Right forelimb (tissue), 1 donor: ENCODE results near the gene PDE4C.
A peak's percentile ranks its signal among the peaks of the same experiment; 100 is the strongest.

Experiments
- DNase-seq: peaks from one replicate; pipeline ENCODE4 v3.0.0-alpha.2; 2018

PDE4C gene

DNA sequence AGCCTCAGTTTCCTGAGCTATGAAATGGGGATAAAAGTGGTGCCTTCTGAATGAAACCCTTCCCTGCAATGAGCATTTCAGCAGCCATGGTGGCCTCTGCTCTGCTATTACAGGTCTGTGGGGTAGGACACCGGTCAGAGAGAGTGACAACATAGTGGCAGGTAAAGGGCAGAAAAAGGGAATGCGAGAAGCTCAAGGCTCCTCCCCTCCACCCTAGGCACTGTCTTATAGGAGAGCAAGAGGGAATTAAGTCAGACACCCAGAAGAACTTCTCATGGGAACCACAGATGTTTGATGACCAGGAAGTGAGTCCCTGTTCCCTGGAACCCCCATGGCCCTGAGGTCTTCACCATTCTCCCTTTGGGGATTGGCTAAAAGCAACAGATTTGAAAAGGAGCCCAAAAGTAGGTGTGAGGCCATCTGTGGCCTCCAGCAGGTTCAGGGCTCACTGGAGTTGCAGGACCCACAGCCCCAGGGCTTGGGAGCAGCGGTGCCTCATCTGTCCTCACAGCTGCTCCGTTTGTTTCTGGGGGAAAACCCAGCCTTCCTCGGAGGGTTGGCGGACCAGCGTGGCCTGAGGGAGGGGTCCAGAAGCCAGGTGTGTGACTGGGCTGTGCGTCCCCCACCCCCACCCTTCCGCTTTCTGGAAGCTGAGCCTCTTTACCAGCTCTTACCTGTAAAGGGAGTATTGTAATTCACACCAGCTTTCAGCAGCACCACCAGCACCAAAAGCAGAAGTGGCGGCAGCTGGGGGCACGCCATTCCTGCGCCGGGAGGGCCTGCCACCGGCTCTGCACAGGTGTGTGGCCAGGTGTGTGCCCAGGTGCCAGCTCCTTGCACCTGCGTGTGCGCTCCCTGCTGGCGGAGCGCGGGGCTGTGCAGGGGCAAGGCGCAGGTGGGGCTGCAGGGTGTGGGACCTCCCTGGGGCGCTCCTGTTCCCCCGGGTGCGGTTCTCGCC lies 28.6 kb upstream of the PDE4C start:
- no peak for DNase-seq

DNA sequence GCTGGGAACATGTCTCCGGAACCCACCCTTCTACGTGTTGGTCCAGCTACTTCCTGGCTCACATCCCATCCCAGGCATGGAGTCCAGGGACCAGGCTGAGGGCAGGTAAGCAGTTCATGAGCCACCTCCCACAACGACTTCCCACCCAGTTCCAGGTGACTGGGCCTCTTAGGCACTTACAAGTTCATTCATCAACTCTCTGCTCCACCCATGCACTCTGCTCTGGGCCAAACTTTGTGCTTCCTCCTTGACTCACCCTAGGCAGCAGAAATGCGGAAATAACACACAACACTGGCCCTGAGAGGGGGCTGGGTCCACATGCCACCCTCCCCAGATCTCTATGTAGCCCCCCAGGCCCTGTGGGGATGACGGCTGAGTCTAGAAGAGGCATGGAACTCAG lies 27.5 kb upstream of the PDE4C start:
- DNase-seq = no peak

DNA sequence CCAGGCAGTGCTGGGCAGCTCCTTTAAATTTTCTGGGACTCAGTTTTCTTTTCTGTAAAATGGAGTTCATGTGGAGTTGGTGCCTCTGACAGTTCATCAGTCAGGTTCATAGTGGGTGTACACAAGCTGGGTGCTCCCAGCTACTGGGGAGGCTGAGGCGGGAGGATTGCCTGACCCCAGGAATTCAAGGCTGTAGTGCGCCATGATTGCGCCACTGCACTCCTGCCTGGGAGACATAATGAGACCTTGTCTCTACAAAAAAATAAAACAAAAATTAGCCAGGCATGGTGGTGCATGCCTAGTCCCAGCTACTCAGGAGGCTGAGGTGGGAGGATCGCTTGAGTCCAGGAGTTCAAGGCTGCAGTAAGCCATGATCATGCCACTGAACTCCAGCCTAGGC lies 26.9 kb upstream of the PDE4C start:
- DNase-seq = no peak

DNA sequence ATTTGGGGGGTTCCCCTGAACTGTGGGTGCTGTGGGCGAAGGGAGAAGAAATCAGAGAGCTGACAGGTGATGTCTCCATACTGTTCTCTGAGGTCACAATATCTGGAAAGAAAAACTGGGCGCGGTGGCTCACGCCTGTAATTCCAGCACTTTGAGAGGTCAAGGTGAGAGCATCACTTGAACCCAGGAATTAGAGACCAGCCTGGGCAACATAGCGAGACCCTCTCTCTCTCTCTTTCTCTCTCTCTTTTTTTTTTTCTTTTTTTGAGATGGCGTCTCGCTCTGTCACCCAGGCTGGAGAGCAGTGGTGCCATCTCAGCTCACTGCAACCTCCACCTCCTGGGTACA lies 26.1 kb upstream of the PDE4C start:
- no peak for DNase-seq

DNA sequence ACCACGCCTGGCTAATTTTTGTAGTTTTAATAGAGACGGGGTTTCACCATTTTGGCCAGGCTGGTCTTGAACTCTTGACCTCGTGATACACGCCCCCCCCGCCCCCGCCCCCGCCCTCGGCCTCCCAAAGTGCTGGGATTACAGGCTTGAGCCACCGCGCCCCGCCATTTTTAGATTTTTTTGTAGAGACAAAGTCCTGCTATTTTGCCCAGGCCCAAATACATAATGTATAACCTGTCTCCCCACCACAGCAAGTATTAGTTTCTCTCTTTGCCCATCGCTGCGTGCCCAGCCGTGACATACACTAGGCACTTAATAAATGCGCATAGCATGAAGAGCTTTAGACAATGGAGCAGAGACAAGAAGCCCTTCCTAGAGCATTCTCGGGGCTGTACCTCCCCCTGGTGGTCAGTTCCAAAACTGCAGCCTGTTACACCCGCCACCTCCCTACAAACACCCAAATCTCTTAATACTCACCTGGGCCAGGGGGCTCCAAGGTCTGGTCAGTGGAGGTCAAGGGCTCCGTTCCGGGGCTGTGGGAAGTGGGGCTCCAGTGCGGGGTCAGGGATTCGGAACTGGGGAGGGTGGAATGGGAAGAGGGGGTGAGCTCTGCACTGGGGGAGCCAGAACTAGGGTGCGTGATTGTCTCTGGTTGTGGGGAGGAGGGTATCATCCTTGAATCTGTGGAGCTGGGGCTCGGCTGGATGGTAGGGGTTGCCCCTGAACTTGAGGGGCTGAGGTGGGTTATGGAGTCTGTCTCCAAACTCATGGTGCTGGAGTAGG lies 25.5 kb upstream of the PDE4C start:
- peak; percentile 88 for DNase-seq

DNA sequence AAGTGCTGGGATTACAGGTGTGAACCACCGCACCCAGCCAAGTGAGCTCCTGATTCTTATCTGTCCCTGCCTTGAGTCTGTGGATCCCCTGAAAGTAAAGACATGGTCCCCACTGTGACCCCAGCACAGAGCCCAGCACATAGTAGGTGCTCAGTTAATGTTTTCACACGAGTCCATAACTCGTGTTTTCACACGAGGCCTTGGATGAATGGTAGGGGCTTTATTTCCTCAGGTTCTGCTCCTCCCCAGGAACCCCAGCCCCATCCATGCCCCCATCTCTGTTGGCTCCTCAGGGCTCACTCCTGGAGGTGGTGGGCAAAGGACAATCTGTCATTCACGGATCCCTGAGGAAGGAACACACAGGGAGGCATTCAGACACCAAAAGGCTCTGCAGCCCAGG lies 23.6 kb upstream of the PDE4C start:
- DNase-seq = no peak

DNA sequence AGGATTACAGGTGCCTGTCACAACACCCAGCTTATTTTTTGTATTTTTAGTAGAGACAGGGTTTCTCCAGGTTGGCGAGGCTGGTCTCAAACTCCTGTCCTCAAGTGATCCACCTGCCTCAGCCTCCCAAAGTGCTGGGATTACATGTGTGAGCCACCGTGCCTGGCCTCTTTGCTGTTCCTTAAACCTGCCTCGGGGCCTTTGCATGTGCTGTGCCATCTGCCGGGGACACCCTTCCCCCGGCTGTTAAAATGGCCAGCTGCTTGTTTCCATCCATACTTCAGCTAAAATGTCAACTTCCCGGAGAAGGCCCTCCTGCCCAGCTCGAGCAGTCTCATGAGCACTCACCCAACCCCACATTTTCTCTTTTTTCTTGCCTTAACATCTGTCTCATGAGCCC lies 19.1 kb upstream of the PDE4C start:
- DNase-seq = no peak

DNA sequence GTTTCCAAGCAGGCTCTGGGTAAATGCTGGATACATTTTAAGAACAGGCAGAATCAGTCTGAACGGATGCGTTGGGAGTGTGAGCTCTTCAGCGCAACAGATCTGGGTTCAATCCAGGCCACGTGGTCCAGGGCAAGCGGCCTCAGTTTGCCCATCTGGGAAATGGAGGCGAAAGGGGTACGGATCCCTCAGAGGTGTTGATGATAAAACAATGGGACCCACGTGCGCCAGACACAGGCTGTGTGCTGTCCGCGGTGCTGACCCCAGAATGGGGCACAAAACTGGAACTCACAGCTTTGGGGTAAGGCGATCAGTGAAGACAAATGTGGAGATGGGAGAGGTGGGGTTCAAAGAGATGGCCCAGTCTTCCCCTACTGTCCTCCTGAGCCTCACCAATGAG lies 13.1 kb upstream of the PDE4C start:
- no peak for DNase-seq

DNA sequence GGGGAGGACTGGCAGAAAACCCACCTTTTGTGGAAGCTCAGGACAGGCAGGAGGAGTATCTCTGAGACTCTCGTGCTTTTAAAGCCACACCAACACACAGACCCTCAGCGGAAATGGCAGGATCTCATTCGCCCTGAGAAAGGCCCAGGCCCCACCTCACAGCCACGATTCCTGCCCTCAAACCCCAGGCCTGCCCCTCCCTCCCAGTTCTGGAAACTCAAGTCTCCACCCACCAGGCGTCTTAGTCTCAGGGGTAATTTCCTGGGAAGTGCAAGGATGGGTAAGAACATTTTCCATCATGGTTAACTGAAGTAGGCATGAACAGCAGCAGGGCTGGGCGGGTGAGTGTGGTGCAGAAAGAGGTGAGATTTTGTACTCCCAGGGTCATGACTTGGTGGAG lies 8.0 kb upstream of the PDE4C start:
- DNase-seq = no peak

DNA sequence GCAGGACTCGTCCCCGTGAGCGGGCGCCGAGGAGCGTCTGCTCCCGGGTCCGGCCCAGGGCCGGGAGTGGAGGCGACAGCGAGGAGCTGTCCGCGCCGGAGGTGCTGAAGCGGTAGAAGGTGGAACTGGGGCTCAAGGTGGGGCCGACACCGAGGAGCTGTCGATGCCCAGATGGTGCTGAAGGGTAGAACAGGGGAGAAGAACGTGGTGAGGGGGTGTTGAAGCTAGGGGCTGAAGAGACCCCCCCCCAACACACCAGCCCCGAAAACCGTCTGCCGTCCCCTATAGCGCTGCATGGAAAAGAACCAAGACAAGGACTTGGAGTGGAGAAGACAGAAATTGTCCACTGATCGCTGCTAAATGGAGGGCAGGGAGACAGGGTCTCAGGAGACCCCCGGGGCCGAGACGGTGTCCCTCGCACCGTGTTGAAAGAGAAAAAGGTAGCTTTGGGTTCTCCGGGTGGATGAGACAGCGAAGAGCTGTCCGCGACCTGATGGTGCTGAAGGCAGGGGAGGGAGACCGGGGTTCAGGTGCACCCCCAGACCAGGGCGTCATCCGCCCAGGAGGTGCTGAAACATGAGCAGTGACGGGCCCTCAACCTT lies 7.1 kb upstream of the PDE4C start:
- DNase-seq = no peak

DNA sequence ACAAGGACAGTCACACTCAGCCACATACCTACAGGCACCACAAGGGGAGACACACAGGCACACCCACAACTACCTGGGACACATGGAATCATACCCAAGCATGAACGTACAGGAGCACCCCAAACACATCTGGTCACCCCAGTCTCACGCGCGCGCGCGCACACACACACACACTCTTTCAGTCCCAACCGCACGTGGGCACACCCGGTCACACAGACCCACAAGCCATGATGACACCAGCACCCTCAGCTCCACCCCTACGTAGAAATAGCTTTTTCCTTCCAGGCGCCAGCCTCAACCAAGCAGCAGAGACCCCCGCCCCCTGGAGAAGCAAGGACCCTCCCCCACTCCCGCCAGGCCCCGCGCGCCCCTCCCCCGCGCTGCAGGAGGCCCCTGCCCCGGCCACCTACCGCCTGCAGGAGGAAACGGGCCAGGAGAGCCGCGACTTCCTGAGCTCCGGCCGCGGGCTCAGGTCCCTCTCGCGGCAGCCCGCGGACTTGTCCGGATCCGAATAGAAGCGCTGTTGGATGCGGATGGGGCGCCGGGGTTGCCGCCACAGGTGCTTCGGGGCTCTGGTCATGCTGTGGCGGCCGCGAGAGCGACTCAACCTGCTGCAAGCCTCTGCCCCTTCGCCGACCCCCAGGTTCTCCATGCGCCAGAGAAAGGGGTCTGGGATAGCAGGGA lies 6.4 kb upstream of the PDE4C start:
- DNase-seq = no peak

DNA sequence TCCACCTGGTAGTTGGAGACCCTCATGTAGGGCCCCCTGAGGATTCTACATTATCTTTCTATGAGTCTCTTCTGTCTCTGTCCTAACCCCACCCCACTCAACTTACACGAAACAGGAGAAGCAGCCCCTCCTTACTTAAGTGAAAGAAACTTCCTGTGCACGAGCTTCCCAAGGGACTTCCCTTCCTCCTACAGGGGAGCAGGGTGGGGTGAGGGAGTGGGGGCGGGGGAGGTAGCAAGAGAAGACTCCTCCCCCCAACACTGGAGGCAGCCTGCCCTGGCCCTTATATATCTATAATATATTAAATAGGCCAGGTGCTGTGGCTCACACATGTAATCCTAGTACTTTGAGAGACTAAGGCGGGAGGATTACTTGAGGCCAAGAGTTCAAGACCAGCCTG lies 5.5 kb upstream of the PDE4C start:
- DNase-seq = no peak

DNA sequence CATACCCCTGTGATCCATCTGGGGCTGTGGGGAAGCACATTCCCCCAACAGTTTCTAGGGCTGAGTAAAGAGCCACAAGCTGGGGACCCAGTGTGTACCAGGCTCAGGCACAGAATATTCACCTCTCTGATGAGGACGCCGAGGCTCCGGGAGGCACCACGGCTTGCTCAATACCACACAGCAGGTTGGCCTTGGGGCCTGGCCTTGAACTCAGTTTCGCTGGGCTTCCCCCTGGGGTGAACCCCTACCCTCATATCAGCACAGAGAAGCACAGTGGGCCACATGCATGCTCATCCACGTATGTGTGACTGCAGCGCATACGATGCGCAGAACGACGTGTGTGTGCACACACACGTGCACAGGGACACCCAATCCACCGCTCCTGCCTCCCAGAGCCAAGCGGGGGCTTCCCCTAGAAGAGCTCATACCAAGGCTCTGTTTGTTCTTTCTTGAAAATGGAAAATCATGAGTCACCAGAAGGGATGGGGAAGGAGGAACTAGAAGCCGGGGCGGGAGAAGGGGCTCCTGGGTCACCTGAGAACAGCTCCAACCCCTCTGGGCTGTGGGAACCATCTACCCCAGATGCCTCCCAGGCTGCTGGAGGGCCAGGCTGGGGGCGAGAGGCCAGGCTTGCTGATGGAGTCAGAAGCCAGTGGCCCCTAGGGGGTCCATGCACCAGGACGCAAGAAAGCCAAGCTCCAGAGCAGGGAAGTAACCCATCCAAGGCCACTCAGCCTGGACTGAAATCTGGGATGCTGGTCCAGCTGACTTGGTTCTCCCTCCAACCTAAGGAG lies 4.9 kb upstream of the PDE4C start:
- DNase-seq = no peak

DNA sequence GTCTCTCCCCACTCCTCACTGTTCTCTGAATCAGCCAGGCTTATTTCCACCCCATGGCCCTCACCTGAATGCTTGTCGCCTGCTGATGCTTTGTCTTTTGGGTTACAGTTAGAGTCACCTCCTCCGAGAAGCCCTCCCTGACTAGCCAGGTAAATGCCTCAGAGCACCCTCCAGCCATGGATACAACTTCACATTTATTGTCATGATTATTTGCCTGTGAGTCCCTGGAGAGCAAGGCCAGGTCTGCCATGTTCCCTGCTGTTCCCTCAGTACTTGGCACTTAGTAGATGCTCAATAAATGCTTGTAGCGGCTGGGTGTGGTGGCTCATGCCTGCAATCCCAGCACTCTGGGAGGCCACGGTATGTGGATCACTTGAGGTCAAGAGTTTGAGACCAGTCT lies 3.7 kb upstream of the PDE4C start:
- no peak for DNase-seq

DNA sequence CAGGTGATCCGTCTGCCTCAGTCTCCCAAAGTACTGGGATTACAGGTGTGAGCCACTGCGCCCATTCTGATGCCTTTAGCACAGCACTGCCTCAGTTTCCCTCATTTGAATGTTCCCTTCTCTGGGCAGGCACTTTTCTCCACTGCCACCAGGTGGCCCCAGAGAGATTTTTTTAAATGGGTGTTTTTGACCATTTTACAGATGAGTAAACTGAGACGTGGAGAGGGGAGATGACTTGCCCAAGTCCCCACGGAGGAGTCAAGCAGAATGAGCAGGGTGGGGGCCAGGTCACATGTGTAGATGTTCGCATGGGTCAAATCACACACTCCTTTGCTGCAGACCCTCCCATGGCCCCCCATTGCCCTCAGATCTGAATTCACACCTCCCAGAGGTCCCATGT lies 3.2 kb upstream of the PDE4C start:
- no peak for DNase-seq

DNA sequence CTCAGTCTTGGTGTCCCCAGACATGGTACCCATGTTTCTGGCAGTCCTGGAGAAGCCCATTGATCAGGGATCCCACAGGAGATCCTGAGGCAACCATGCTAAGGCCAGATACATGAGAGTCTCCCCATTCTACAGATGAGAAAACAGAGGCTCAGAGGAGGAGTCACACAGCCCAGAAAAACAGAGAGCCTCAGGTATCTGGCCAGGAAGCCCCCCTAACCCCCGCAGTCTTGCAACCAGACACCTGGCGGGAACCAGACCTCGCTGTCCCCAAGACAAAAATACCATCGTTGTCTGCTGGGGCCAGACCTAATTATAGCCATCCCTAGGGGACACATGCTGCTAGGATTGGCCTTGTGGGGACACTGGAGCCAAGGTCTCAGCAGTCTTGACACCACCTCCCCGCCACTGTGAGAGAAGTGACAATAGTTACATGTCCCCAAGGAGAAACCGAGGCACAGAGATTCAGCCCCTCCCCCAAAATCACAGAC lies 1.6 kb upstream of the PDE4C start:
- DNase-seq = no peak

DNA sequence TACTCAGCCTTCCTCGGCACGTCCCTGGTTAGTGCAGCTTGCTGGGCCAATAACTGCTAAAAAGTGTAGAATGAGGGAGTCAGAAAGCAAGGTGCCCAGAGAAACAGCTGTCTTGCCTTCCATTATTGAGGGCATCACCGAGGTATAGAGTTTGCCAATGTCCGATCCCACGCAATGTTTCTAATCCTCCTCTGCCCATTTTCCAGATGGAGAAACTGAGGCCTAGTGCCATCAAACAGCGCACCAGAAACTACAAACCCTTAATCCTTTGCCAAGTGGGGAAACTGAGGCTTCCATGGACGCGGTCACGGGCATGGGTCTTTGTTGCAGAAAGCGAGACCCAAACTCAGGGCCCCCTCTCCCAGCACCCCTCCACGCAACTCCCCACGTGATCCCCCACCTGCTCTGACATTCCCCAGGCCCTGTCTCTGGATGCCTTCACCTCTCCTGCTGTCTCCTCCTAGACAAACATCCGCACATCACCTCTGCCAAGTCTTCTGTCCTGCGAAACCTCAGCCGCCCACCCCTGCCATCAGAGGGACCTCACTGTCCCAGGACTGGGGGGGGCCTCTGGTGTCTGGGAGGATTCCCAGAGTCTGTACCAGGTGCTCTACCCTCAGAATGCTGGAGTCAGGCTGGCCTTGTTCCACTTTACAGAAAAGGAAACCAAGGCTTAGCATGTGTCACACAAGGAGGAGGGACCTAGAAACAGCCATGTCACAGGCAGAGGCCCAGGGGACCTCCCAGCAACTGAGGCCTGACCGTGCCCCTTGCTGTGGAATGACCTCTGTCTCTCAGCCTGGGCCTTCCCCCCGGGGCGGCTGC lies 930 bp upstream of the PDE4C start:
- no peak for DNase-seq

DNA sequence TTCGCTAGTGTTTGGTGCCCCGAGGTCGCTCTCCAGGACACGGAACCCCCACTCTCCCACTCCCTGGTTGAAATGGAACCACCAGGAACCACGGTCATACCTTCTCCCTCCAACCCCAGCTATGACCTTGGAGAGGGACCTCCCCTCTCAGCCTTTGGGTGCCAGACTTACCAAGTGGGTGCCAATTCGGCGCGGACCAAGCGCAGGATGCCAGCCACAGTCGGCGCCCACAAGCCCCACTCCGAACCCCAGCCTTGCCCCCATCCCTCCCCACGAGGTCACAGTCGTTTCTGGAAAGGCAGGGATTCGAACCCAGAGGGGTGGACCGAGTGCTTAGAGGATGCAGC lies 910 bp downstream of the PDE4C start:
- DNase-seq = no peak

DNA sequence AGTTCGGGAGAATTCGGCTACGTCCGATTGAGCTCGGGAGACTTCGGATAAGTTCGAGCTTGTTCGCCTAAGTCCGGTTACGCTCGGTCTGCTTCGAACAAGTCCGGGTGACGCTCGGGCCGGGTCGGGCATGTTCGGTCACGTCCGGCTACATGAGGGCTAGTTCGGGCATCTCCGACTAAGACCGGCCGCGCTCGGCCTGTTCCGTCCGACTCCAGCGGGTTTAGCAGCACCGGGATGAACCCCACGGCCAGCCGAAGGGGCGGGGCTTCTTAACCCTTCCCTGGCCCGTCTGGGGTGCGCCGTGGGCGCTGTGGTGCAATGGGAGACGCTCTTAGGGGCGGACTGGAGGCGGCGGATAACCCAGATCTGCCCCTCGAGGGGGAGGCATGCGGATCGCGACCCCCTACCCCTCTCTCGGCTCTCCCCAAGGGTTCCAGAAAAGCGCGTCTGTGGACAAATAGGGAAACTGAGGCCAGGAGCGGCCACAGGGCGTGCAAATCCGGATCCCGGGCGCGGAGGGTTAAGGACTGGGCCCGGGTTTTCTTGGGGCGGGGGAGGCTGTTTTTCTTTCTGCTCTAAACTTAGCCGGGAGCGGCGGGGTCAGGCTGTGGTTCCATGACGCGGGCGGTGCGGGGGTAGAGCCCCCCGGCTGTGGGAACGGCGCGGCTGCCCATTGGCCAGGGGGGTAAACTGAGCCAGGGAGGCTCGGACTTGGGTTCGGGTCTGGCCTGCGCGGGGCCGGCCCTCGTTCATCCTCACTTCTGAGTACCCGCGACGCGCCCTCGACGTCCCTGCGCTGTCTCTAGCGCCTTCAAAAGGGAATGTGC lies 1.5 kb downstream of the PDE4C start:
- DNase-seq = peak; percentile 98

DNA sequence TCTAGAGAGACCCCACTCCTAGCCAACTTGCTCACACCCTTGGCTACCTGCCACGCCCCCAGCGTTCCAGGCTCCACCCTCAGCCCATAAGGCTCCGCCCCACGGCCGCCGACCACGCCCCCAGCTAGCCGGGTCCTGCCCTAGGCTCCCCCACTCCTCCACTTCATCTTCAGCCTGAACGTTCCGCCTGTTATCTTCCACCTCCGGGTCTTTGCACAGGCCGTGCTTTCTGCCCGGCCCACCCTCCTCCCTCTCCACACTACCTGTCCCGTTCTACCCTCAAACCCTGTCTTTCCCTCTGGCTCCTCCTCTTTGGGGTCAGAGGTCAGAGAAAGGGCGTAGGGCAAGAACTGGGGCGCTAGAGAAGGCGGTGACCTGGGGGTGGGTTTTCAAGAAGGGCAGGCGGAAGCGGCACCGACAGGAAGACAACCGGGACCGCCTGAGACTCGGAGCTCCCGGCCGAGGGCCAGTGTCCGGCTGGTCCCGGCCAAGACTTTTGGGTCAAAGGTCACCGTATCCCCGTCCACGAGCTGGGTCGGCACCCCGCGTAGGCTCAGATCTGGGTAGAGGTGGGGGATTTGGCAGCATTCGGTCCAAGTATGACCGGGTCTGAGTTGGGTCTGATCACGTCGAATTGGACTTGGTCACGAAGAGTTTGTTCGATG lies 2.2 kb downstream of the PDE4C start:
- DNase-seq = peak; percentile 52
